Raji (cell line): ENCODE results near the gene FBXW12.

Experiments
- POLR2A ChIP-seq: IDR thresholded peaks from 2 replicates; pipeline ENCODE4 v1.6.1; 2011; ENCODE audit warnings: low read depth, low read length, control low read depth; ENCODE audit not compliant: insufficient read depth

Gene FBXW12

DNA sequence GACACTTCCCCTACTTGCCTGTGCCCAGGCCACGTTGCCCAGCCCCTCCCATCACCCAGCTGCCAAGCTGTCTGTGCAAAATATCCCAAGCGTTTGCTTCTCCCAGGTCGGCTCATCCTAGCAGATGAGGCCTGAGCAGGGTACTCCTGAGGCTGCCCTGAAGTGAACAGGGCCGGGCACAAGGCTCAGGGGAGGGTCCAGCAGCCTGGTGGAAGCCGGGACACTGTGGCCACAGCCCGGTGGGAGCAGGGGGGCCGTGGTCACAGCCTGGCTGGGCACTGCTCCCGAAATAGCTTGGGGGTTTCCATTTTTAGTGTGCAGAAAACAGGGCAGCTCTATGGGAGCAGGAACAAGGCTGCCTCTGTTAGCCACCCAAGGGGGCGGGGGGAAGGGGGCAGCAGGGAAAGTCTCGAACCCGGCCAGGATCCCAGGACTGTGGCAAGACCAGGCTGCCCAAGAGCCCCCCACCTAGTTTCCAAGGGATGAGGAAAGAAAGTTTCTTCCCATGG lies 54.4 kb downstream of the FBXW12 start:
- TF ChIP-seq POLR2A = no peak

GRCh38 chr3:48426944-48427629 lies 55.1 kb downstream of the FBXW12 start:
- no peak for TF ChIP-seq POLR2A

- TF ChIP-seq POLR2A = no peak
Measured at GRCh38 chr3:48427630-48427962, 55.6 kb downstream of the FBXW12 start.

GRCh38 chr3:48428088-48428571 lies 56.1 kb downstream of the FBXW12 start:
- TF ChIP-seq POLR2A = no peak

DNA sequence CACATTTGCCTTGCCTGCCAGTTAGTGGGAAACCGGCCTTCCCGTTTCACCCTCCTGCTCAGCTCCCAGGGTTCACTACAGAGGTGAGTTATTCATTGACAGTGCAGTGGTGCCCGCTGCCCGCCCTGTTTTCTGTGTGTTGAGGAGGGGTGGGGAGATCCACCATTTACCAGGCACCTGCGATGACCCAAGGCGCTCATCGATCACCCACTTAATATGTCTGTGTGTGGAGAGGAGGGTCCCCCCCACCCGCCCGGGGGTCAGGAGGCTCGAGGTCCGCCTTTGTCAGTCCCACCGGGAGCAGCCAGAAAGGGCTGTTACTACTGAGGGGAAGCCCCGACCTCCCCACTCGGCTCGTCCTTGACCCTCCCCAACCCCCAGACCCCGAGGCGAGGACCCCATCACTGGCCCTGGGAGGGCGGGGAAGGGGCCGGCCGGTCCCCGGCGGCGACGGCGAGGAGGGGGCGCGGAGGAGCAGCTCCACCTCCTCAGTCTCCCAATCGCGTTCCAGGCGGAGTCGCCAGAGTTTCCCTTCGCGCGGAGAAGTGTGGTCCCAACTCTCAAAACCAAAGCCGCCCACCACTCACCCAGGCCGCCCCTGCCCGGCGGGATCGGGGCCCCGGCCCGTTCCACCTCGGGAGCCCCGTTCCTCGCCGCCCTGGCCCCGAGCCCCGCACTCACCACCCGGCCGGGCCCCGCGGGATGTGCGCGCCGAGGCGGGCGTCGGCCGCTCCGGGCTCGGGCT lies 56.7 kb downstream of the FBXW12 start:
- no peak for TF ChIP-seq POLR2A

DNA sequence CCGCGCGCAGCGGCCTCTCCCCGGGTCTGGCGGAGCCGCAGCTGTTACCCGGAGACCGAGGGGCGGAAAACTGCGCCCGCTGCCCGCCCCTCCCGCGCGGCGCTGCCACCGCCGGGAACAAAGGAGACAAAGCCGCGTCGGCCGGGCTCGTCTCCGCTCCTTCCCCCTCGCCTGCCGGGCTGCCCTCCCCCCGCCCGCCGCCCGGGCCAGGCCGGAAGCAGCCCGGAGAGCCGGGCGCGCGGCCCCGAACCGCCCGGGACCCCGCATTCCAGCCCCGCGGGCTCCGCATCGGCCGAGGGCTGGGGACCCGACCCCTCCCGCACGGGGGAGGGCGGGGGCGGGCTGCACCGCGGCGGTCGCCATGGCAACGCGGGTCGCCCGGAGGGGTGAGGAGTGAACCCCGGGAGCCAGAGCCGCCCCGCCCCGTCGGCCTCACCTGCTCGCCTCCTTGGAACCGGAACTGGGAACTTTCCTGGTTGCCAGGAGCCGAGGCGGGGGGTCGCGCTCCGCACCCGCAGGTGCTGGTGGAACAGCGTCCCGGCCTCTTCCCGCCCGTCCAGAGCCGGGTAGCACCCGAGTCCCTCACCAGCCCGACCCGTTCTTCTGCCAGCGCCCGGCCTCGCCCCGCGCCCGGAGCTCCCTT lies 57.4 kb downstream of the FBXW12 start:
- no peak for TF ChIP-seq POLR2A

- TF ChIP-seq POLR2A = no peak
Measured at GRCh38 chr3:48429960-48430707, 58.1 kb downstream of the FBXW12 start, which contains the start of gene PLXNB1. Gene PLXNB1, minus strand, starts transcription at chr3:48430086. Its CDS starts 5,475 bp downstream, at chr3:48424611.

GRCh38 chr3:48430708-48431101 lies 58.7 kb downstream of the FBXW12 start:
- TF ChIP-seq POLR2A = no peak

DNA sequence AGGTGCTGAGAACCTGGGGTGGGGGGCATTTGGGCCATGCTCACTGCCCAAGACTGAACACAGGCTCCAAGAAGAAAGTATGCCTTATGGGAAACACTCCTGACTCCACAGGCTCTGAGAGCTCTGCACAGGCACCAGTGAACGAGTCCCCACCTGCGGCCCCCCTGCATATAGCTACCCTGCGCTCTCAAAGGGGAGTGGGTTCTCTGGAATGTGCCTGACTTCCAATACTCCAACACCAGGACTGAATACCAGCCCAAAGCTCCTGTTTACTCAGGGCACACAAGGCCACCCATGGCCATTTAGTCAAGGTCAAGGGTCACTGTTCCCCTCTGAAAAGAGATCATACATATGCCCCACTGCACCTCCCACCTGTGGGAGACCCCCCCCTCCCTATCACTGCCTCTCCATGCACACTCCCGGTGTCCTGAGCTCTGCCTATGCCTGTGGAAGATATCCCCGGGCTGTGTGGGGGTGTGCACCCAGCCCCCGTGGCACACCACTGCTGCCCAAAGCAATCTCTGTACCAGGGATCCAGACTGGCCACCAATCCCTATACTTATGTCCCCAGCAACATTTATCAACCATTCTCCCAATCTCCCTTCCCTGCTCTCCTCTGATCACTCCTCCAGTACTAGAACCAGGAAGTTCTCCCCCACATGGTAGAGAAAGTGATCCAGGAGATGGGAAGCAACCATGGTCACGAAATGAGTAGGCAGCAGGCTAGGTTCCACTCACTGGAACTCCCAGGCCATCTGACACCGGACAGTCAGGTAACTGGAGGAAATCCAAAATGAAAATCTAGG lies 59.4 kb downstream of the FBXW12 start:
- no peak for TF ChIP-seq POLR2A

DNA sequence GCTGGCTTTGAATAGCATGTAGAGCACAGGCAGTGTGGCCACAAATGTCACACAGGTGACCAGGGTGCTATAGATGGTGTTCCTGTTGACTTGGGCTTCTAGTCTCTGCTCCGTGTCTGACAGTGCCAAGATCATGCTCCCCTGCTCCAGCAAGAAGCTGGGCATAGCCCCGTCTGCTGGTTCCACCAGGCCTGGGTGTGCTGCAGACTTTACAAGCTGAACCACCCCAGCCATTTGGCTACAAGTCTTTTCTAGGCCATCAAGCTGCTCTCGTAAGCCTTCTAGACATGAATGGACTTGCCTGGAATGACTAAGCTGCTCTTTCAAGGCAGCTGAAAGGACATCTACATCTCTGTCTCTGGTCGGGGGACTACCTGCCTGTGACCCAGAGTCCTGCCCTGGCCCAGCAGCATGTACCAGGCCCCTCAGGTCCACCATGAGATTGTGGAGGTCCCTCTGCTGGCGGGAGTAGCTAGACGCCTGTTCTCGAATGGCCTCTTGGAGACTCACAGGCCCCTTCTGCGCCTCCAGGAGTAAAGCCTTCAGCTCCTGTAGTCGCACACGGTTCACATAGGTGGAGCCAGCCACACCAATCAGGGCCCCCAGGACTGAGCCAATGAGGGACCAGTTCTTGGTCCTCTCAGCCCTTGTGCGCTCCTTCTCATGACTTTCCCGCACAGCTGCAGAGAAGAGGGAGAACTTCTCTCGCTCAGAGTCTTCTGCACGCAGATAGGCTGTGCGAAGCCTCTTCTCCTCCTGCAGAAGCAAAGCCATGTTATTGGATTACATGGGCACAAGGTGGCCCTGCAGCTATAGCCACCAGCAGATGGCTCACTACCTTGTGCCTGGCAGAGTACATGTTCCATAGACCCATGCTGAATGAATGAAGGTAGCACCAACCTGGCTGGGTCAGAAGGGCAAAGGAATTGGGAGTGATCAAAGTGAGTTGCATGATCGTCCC lies 60.7 kb downstream of the FBXW12 start:
- no peak for TF ChIP-seq POLR2A

- TF ChIP-seq POLR2A = no peak
Measured at GRCh38 chr3:48433472-48434118, 61.6 kb downstream of the FBXW12 start.

DNA sequence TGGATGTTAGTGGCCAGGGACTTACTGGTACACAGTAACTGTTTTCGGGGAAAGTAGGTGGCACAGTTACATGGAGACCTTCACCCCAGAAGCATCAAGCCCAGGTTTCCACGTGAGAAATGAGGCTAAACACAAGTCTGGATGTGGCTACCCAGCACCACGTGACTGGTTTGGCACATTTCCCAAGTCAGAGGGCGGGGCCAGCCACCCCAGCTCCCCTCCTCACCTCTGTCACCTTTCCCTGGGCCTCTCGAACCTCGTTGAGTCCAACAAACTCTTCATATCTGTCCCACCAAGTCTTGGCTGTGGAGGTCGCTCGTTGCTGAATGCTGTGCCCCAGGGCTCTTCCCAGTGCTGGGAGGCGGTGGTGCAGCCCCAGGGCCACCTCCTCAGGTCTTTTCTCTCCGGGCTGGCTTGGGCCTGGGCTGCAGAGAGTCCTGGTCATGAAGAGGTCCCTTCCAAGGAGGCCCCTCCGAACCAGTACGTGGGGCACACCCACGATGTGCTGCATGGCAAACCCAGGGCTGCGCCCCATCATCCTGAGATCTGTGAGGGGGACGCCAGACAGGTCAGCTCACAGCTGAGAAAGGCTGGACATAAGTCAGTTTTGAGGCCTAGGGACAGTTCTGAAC lies 62.7 kb downstream of the FBXW12 start:
- TF ChIP-seq POLR2A = no peak
